ENCODE measurements around the gene AGRN.
"Not testable (repeated sequence)": the region's sequence is repeated elsewhere in the genome, so short reads cannot be mapped to it uniquely, and the experiment has no call there.

Gene AGRN

DNA sequence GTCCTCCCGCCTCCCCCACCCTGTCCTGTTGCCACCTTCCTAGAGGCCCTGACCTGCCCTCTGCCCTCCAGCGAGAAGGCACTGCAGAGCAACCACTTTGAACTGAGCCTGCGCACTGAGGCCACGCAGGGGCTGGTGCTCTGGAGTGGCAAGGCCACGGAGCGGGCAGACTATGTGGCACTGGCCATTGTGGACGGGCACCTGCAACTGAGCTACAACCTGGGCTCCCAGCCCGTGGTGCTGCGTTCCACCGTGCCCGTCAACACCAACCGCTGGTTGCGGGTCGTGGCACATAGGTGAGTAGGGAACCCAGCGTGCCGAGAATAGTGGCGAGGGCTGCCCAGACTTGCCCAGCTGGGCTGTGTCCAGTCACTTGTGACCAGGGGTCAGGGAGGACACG is 33.8 kb downstream of the AGRN start:
- no peak for DNase-seq (ENCODE audit: low spot score)
- in situ Hi-C loops (cut with MboI; ENCODE audit: low sequenced_read_pairs, unreplicated experiment) = no loop called here
- TF ChIP-seq, protein P1, sequence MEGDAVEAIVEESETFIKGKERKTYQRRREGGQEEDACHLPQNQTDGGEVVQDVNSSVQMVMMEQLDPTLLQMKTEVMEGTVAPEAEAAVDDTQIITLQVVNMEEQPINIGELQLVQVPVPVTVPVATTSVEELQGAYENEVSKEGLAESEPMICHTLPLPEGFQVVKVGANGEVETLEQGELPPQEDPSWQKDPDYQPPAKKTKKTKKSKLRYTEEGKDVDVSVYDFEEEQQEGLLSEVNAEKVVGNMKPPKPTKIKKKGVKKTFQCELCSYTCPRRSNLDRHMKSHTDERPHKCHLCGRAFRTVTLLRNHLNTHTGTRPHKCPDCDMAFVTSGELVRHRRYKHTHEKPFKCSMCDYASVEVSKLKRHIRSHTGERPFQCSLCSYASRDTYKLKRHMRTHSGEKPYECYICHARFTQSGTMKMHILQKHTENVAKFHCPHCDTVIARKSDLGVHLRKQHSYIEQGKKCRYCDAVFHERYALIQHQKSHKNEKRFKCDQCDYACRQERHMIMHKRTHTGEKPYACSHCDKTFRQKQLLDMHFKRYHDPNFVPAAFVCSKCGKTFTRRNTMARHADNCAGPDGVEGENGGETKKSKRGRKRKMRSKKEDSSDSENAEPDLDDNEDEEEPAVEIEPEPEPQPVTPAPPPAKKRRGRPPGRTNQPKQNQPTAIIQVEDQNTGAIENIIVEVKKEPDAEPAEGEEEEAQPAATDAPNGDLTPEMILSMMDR (IDR thresholded peaks at IDR 0.05; ENCODE audit: borderline replicate concordance, control extremely low read depth, extremely low read depth, insufficient read depth, missing control alignments) = no peak

DNA sequence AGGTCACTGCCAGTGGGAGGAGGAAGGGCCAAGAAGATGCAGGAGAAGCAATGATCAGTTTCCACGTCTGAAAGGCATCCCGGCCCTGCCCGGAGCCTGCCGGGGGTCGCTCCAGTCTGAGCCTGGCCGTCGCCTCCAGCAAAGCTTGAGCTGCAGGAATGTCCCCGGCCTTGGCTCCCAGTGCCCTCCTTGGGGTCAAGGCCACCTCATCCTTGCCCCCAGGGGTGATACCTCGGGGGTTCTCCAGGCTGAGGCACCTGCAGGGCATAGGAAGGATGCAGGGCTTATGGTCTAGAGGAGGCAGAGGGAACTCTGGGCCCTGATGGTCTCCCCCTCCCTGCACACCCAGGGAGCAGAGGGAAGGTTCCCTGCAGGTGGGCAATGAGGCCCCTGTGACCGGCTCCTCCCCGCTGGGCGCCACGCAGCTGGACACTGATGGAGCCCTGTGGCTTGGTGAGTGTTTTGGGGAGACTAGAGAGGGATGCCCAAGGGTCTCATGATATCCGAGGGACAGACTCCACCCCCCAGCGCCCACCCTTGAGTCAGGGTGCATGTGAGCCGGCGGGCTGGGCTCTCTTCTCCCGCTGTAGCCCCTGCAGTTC is 34.3 kb downstream of the AGRN start:
- no peak for DNase-seq (ENCODE audit: low spot score)
- TF ChIP-seq, protein P1 (IDR thresholded peaks at IDR 0.05; ENCODE audit: borderline replicate concordance, control extremely low read depth, extremely low read depth, insufficient read depth, missing control alignments) = no peak
- in situ Hi-C loops (cut with MboI; ENCODE audit: low sequenced_read_pairs, unreplicated experiment) = no loop called here

DNA sequence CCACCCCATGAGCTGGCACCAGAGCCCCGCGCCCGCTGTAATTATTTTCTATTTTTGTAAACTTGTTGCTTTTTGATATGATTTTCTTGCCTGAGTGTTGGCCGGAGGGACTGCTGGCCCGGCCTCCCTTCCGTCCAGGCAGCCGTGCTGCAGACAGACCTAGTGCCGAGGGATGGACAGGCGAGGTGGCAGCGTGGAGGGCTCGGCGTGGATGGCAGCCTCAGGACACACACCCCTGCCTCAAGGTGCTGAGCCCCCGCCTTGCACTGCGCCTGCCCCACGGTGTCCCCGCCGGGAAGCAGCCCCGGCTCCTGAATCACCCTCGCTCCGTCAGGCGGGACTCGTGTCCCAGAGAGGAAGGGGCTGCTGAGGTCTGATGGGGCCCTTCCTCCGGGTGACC is 35.1 kb downstream of the AGRN start:
- in situ Hi-C loops (cut with MboI; ENCODE audit: low sequenced_read_pairs, unreplicated experiment) = no loop called here

DNA sequence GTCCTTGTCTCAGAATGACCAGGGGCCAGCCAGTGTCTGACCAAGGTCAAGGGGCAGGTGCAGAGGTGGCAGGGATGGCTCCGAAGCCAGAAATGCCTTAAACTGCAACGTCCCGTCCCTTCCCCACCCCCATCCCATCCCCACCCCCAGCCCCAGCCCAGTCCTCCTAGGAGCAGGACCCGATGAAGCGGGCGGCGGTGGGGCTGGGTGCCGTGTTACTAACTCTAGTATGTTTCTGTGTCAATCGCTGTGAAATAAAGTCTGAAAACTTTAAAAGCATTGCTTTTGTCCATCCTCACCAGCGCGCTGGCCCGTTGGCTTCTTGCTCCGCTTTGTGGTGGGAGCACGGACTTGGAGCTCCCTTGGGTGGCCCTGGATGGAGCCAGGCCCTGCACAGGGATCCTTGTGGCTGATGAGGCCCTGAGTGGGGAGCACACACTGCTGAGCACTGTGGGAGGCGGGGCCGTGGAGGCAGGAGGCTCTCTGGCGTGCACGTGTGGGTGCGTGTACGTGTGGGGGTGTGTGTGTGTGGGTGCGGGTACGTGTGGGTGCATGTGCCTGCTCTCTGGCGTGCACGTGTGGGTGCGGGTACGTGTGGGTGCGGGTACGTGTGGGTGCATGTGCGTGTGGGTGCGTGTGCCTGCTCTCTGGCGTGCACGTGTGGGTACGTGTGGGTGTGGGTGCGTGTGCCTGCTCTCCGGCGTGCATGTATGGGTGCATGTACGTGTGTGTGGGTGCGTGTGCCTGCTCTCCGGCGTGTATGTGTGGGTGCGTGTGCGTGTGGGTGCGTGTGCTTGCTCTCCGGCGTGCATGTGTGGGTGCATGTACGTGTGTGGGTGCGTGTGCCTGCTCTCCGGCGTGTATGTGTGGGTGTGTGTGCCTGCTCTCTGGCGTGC is 36.2 kb downstream of the AGRN start:
- TF ChIP-seq, protein P1 (IDR thresholded peaks at IDR 0.05; ENCODE audit: borderline replicate concordance, control extremely low read depth, extremely low read depth, insufficient read depth, missing control alignments) = no peak
- no peak for DNase-seq (ENCODE audit: low spot score)
- in situ Hi-C loops (cut with MboI; ENCODE audit: low sequenced_read_pairs, unreplicated experiment) = no loop called here

More for the DNA sequence above, 35.1 kb downstream of the AGRN start:
- DNase-seq (ENCODE audit: low spot score) = no peak
- TF ChIP-seq, protein P1 (IDR thresholded peaks at IDR 0.05; ENCODE audit: borderline replicate concordance, control extremely low read depth, extremely low read depth, insufficient read depth, missing control alignments) = no peak

DNA sequence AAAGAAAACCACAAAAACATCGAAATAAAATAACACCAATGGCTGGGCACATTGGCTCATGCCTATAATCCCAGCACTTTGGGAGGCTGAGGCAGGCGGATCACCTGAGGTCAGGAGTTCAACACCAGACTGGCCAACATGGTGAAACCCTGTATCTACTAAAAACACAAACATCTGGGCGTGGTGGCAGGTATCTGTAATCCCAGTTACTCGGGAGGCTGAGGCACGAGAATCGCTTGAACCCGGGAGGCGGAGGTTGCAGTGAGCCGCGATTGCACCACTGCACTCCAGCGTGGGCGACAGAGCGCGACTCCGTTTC is 37.8 kb downstream of the AGRN start:
- DNase-seq (ENCODE audit: low spot score); in situ Hi-C loops (cut with MboI; ENCODE audit: low sequenced_read_pairs, unreplicated experiment): not testable (repeated sequence)

DNA sequence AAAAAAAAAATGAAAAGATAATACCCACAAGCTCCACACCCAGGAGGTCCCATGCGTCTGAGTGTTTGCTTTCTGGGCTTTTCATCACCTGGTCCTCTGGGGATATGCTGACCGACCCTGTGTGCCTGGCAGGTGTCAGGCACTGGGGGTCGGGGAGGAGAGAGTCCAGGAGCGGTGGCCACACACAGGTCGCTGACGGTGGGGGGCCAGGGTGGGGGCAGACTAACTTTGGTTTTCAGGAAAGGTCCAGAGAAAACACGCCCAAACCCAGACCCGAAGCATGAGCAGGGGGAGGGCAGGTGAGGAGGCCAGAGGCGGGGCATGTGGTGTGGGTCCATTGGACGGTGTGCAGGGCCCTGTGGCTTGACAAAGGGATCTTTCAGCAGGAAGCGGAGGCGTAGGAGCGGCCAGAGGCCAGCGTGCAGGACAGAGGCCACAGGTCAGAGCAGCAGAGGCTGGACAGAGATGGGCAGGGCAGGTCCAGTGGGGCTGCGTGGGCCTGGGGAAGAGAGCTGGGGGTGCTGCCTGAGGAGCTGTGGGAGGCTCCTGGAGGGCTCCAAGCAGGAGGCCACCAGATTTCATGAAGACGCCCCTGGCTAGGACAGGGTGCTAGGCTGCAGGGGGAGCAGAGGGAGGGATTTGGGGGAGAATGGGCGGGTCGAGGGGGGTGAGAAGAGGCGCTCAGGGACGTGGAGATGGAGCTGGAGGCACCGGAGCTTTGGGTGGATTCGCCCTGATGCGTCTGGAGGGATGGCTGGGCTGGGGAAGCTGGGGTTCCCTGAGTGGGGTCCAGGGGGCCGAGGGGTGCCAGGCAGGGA is 38.4 kb downstream of the AGRN start:
- in situ Hi-C loops (cut with MboI; ENCODE audit: low sequenced_read_pairs, unreplicated experiment) = no loop called here

More for the DNA sequence above, 38.4 kb downstream of the AGRN start:
- no peak for DNase-seq (ENCODE audit: low spot score)
- TF ChIP-seq, protein P1 (IDR thresholded peaks at IDR 0.05; ENCODE audit: borderline replicate concordance, control extremely low read depth, extremely low read depth, insufficient read depth, missing control alignments) = no peak

Measured in GM13976 (cell line).